Neural progenitor cell (in vitro differentiated cells): ENCODE measurements around the gene OSCAR. TPM values are rescaled to one million over a fixed set of nuclear protein-coding genes. Genes with fewer than 3 reads are reported as not detected.

Experiments
- DNase-seq: peaks from one replicate; pipeline ENCODE4 v3.0.0-alpha.2; 2016; ENCODE audit warnings: low spot score
- H2AFZ ChIP-seq: fragments of 200-600 bp; sonication (generic); replicated peaks from 2 replicates; pipeline ENCODE4 v1.6.1; 2016; ENCODE audit warnings: antibody characterized with exemption
- H3F3A ChIP-seq: fragments of 200-600 bp; sonication (generic); 2 replicates; pipeline ENCODE4 v1.6.1; 2016; ENCODE audit warnings: antibody characterized with exemption, low read depth
- H3K27ac ChIP-seq: fragments of 200-600 bp; sonication (generic); 2 replicates; pipeline ENCODE4 v1.5.1; 2016; ENCODE audit warnings: mild to moderate bottlenecking
- H3K27me3 ChIP-seq: fragments of 200-600 bp; sonication (generic); 2 replicates; pipeline ENCODE4 v1.6.1; 2016; ENCODE audit warnings: mild to moderate bottlenecking, moderate library complexity
- H3K36me3 ChIP-seq: fragments of 200-600 bp; sonication (generic); 2 replicates; pipeline ENCODE4 v1.5.1; 2016
- H3K4me1 ChIP-seq: fragments of 200-600 bp; sonication (generic); 2 replicates; pipeline ENCODE4 v1.6.1; 2016; ENCODE audit warnings: mixed run types
- H3K4me2 ChIP-seq: fragments of 200-600 bp; sonication (generic); 2 replicates; pipeline ENCODE4 v1.6.1; 2016
- H3K4me3 ChIP-seq: fragments of 200-600 bp; sonication (generic); 2 replicates; pipeline ENCODE4 v1.5.1; 2016
- H3K79me2 ChIP-seq: fragments of 200-600 bp; sonication (generic); 2 replicates; pipeline ENCODE4 v1.6.1; 2016; ENCODE audit warnings: low read depth
- H3K9ac ChIP-seq: fragments of 200-600 bp; sonication (generic); 2 replicates; pipeline ENCODE4 v1.6.1; 2016
- H3K9me3 ChIP-seq: fragments of 200-600 bp; sonication (generic); 2 replicates; pipeline ENCODE4 v1.5.1; 2016; ENCODE audit warnings: low read depth
- H4K20me1 ChIP-seq: fragments of 200-600 bp; sonication (generic); 2 replicates; pipeline ENCODE4 v1.6.1; 2016; ENCODE audit warnings: low read depth
- H3K27ac Mint-ChIP-seq: 3 replicates; pipeline ENCODE4 v1.8.0; 2021; ENCODE audit warnings: mixed read lengths
- H3K27me3 Mint-ChIP-seq: 2 replicates; pipeline ENCODE4 v1.8.0; 2022; ENCODE audit warnings: low read depth, mild to moderate bottlenecking, inconsistent platforms, moderate library complexity, mixed read lengths; ENCODE audit not compliant: insufficient read depth
- H3K36me3 Mint-ChIP-seq: 3 replicates; pipeline ENCODE4 v1.8.0; 2021; ENCODE audit warnings: mixed read lengths
- H3K4me1 Mint-ChIP-seq: 3 replicates; pipeline ENCODE4 v1.8.0; 2021; ENCODE audit warnings: mixed read lengths
- H3K4me3 Mint-ChIP-seq: 3 replicates; pipeline ENCODE4 v1.8.0; 2021; ENCODE audit warnings: mild to moderate bottlenecking, moderate library complexity, mixed read lengths
- H3K9me3 Mint-ChIP-seq: 3 replicates; pipeline ENCODE4 v1.8.0; 2020; ENCODE audit warnings: mixed read lengths
- EZH2 ChIP-seq: fragments of 200-600 bp; sonication (generic); IDR thresholded peaks from 2 replicates; pipeline ENCODE4 v1.6.1; 2017; ENCODE audit warnings: antibody characterized with exemption, mild to moderate bottlenecking, moderate library complexity
- EZH2phosphoT487 ChIP-seq: fragments of 200-600 bp; sonication (generic); IDR thresholded peaks from 2 replicates; pipeline ENCODE4 v1.6.1; 2017; ENCODE audit warnings: antibody characterized with exemption
- total RNA-seq: library from RNA; depleted of rRNA; stranded (reverse); fragments of >200 nt; gene quantifications from 2 replicates; pipeline ENCODE4 v1.2.3, GENCODE V29; 2015; ENCODE audit warnings: low replicate concordance
- TF ChIP-seq, protein P1 (sequence below): fragments of 200-600 bp; sonication (generic); IDR thresholded peaks from 2 replicates; pipeline ENCODE4 v1.5.1; 2017; ENCODE audit warnings: antibody characterized with exemption, mild to moderate bottlenecking

OSCAR gene
- total RNA-seq, 1 donor from 2014 or later: not detected

DNA sequence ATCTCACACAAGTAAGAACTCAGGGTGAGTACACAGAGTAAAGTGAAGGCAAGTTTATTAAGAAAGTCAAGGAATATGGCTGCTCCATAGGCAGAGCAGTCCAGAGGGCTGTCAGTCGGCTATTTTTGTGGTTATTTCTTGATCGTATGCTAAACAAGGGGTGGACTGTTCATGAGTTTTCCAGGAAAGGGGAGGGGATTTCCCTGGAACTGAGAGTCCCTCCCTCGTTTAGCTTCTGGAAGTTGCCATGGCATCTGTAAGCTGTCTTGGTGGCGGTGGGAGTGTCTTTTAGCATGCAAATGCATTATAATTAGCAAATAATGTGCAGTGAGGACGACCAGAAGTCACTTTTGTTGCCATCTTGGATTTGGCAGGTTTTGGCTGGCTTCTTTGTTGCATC lies 31.1 kb downstream of the OSCAR start:
- DNase-seq: no peak
- Histone ChIP-seq H3K27ac (no peak overlapping the region), H3F3A (no peaks in the 10 kb centered on the region), H3K4me2 (no peak overlapping the region), H2AFZ (no peak overlapping the region), H3K79me2 (no peaks in the 10 kb centered on the region), H3K4me3 (no peak overlapping the region), H3K9me3 (no peaks in the 10 kb centered on the region), H3K27me3 (no peaks in the 10 kb centered on the region), H3K36me3 (no peaks in the 10 kb centered on the region), H3K9ac (no peak overlapping the region), H3K4me1 (no peaks in the 10 kb centered on the region), H4K20me1 (no peaks in the 10 kb centered on the region)
- Mint-ChIP-seq H3K4me1 (no peaks in the 10 kb centered on the region), H3K27ac (no peak overlapping the region), H3K4me3 (no peak overlapping the region), H3K27me3 (peaks cover 9% of the 10 kb centered on the region), H3K9me3 (peaks cover 11% of the 10 kb centered on the region), H3K36me3 (no peaks in the 10 kb centered on the region)
- TF ChIP-seq EZH2phosphoT487: no peak

DNA sequence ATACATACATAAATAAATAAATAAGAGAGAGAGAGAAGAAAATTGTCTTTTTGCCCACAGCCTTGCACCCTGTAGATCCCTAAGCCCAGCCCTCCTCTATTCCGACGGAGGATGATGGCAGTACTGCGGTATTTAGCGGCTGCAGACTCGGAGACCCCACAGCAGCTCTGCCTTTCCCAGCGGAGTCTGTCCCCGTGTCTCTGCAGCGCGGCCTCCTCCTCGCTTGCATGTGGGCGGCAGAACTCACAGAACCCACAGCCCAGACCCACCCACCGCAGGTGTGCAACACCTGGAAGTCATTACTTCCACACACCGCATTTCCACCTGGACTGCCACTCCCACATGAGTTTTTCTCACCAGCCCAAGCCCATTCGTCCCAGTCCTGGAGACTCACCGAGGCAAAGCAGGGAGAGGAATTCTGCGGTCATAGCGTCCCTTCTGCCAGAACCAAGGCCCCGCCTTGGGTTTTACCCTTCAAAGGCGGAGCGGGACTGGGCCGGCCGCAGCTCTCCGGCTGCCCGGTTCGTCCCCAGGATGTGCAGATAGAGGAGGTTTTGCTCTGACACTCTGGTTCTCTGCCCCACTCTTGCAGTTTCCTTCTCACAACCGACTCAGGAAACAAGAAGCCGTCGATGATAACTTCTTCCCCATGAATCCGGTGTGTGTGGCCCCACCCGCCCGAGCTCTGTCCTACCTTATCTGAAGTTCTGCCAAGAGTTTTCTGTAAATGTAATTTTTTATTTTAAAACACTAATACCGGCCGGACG lies 37.1 kb downstream of the OSCAR start, which contains the start of gene VSTM1:
Gene VSTM1 (minus strand): TSS at position 548 of the 767 bp plus-strand sequence. CDS start 120 bp downstream, at position 428.
- Histone ChIP-seq H2AFZ (no peak within 1 kb of the TSS), H3K27me3 (no peaks in the 10 kb centered on the region), H3F3A (no peaks in the 10 kb centered on the region), H3K4me2 (no peak within 1 kb of the TSS), H3K27ac (no peak within 1 kb of the TSS), H3K36me3 (no peaks in the 10 kb centered on the region), H3K4me1 (no peaks in the 10 kb centered on the region), H3K79me2 (no peaks in the 10 kb centered on the region), H3K9ac (no peak within 1 kb of the TSS), H4K20me1 (no peaks in the 10 kb centered on the region), H3K9me3 (no peaks in the 10 kb centered on the region), H3K4me3 (no peak within 1 kb of the TSS)
- Mint-ChIP-seq H3K27ac (no peak within 1 kb of the TSS), H3K27me3 (peaks cover 8% of the 10 kb centered on the region), H3K4me3 (no peak within 1 kb of the TSS), H3K36me3 (no peaks in the 10 kb centered on the region), H3K4me1 (no peaks in the 10 kb centered on the region), H3K9me3 (peaks cover 2% of the 10 kb centered on the region)
- DNase-seq: no peak
- TF ChIP-seq EZH2 (no peak), EZH2phosphoT487 (no peak)
- TF ChIP-seq, protein P1, sequence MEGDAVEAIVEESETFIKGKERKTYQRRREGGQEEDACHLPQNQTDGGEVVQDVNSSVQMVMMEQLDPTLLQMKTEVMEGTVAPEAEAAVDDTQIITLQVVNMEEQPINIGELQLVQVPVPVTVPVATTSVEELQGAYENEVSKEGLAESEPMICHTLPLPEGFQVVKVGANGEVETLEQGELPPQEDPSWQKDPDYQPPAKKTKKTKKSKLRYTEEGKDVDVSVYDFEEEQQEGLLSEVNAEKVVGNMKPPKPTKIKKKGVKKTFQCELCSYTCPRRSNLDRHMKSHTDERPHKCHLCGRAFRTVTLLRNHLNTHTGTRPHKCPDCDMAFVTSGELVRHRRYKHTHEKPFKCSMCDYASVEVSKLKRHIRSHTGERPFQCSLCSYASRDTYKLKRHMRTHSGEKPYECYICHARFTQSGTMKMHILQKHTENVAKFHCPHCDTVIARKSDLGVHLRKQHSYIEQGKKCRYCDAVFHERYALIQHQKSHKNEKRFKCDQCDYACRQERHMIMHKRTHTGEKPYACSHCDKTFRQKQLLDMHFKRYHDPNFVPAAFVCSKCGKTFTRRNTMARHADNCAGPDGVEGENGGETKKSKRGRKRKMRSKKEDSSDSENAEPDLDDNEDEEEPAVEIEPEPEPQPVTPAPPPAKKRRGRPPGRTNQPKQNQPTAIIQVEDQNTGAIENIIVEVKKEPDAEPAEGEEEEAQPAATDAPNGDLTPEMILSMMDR: no peak

GRCh38 chr19:54062643-54063042 lies 38.0 kb downstream of the OSCAR start:
- DNase-seq: no peak
- Histone ChIP-seq H3K4me2 (no peak overlapping the region), H3K4me3 (no peak overlapping the region), H4K20me1 (no peaks in the 10 kb centered on the region), H3K36me3 (no peaks in the 10 kb centered on the region), H3K9ac (no peak overlapping the region), H3K9me3 (no peaks in the 10 kb centered on the region), H3K27ac (no peak overlapping the region), H3K79me2 (no peaks in the 10 kb centered on the region), H3K4me1 (no peaks in the 10 kb centered on the region), H2AFZ (no peak overlapping the region), H3F3A (no peaks in the 10 kb centered on the region), H3K27me3 (no peaks in the 10 kb centered on the region)
- TF ChIP-seq EZH2: no peak
- TF ChIP-seq, protein P1: no peak
- Mint-ChIP-seq H3K9me3 (no peaks in the 10 kb centered on the region), H3K36me3 (no peaks in the 10 kb centered on the region), H3K27me3 (peaks cover 8% of the 10 kb centered on the region), H3K27ac (no peak overlapping the region), H3K4me1 (no peaks in the 10 kb centered on the region), H3K4me3 (no peak overlapping the region)

GRCh38 chr19:54047616-54048015 lies 53.0 kb downstream of the OSCAR start:
- Histone ChIP-seq H3K27ac (no peak overlapping the region), H3K79me2 (no peaks in the 10 kb centered on the region), H3K9ac (no peak overlapping the region), H3K4me2 (no peak overlapping the region), H3K9me3 (no peaks in the 10 kb centered on the region), H3K36me3 (no peaks in the 10 kb centered on the region), H4K20me1 (no peaks in the 10 kb centered on the region), H2AFZ (no peak overlapping the region), H3K27me3 (peaks cover 19% of the 10 kb centered on the region), H3K4me3 (no peak overlapping the region), H3F3A (no peaks in the 10 kb centered on the region), H3K4me1 (no peaks in the 10 kb centered on the region)
- no peaks in the 10 kb centered on the region for H3K4me1 Mint-ChIP-seq
- H3K27me3 Mint-ChIP-seq: peaks cover 7% of the 10 kb centered on the region
- H3K36me3 Mint-ChIP-seq: no peaks in the 10 kb centered on the region
- no peak overlapping the region for H3K27ac Mint-ChIP-seq
- no peak overlapping the region for H3K4me3 Mint-ChIP-seq
- H3K9me3 Mint-ChIP-seq: peaks cover 4% of the 10 kb centered on the region
- DNase-seq: no peak
- TF ChIP-seq EZH2: no peak
